ENCODE results near the gene SLC7A9. TPM values are rescaled to one million over a fixed set of nuclear protein-coding genes. Genes with fewer than 3 reads are reported as not detected.
"Not testable (repeated sequence)": the region's sequence is repeated elsewhere in the genome, so short reads cannot be mapped to it uniquely, and the experiment has no call there.

SLC7A9 gene
- polyA plus RNA-seq, 1 donor from 2014 or later = 2.5 TPM

DNA sequence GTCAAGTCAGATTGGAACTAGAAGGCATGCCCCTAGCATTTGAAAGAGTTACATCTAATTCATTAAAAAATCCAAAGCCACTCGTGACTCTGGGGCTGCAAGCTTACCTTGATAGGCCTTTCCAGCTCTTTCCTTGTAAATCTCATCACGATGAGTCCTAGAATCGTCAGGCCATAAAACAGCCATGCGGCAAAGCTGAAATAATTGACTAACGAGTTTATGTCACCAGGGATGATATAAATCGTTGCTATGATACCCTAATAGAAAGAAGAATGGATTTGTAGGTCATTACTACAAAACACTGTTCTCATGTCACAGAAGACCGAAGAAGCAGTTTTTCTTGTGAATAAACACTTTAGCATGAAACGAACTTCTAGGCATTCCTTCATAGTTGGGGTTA lies 27.5 kb downstream of the SLC7A9 start:
- H3K79me2 ChIP-seq (replicated peaks; ENCODE audit: insufficient read depth, low read length) = no peaks in the 10 kb centered on the region
- no peaks in the 10 kb centered on the region for H3K36me3 ChIP-seq (ENCODE audit: insufficient read depth, low read length)
- no peaks in the 10 kb centered on the region for H3F3A ChIP-seq (ENCODE audit: insufficient read depth, low read length, poor library complexity, severe bottlenecking)
- H3K9ac ChIP-seq (ENCODE audit: low read length) = no peak overlapping the region
- no peak overlapping the region for H2AFZ ChIP-seq (ENCODE audit: low read depth, low read length)
- H3K9me3 ChIP-seq (ENCODE audit: low read length) = no peaks in the 10 kb centered on the region
- no peaks in the 10 kb centered on the region for H3K27me3 ChIP-seq (ENCODE audit: insufficient read depth, low read depth, low read length)
- H4K20me1 ChIP-seq (ENCODE audit: insufficient read depth) = no peaks in the 10 kb centered on the region
- H3K9me2 ChIP-seq (ENCODE audit: insufficient read depth, low read length) = no peaks in the 10 kb centered on the region
- TF ChIP-seq EZH2 (IDR thresholded peaks at IDR 0.05; ENCODE audit: borderline replicate concordance, insufficient read depth, low read length, poor library complexity, severe bottlenecking) = no peak
- TF ChIP-seq, protein P1, sequence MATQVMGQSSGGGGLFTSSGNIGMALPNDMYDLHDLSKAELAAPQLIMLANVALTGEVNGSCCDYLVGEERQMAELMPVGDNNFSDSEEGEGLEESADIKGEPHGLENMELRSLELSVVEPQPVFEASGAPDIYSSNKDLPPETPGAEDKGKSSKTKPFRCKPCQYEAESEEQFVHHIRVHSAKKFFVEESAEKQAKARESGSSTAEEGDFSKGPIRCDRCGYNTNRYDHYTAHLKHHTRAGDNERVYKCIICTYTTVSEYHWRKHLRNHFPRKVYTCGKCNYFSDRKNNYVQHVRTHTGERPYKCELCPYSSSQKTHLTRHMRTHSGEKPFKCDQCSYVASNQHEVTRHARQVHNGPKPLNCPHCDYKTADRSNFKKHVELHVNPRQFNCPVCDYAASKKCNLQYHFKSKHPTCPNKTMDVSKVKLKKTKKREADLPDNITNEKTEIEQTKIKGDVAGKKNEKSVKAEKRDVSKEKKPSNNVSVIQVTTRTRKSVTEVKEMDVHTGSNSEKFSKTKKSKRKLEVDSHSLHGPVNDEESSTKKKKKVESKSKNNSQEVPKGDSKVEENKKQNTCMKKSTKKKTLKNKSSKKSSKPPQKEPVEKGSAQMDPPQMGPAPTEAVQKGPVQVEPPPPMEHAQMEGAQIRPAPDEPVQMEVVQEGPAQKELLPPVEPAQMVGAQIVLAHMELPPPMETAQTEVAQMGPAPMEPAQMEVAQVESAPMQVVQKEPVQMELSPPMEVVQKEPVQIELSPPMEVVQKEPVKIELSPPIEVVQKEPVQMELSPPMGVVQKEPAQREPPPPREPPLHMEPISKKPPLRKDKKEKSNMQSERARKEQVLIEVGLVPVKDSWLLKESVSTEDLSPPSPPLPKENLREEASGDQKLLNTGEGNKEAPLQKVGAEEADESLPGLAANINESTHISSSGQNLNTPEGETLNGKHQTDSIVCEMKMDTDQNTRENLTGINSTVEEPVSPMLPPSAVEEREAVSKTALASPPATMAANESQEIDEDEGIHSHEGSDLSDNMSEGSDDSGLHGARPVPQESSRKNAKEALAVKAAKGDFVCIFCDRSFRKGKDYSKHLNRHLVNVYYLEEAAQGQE (IDR thresholded peaks at IDR 0.05; ENCODE audit: borderline replicate concordance) = no peak
- TF ChIP-seq POLR2AphosphoS5 (IDR thresholded peaks at IDR 0.05) = no peak
- no peak for TF ChIP-seq MXI1 (conservative IDR thresholded peaks at IDR 0.05; ENCODE audit: poor library complexity, severe bottlenecking)
- no peak for TF ChIP-seq SMC3 (conservative IDR thresholded peaks at IDR 0.05; ENCODE audit: poor library complexity)
- TF ChIP-seq EP300 (conservative IDR thresholded peaks at IDR 0.05; ENCODE audit: poor library complexity, severe bottlenecking) = no peak
- TF ChIP-seq RAD21 (conservative IDR thresholded peaks at IDR 0.05) = no peak
- no peak for TF ChIP-seq TAF1 (IDR thresholded peaks at IDR 0.05; ENCODE audit: low read depth)
- TF ChIP-seq, protein P2, sequence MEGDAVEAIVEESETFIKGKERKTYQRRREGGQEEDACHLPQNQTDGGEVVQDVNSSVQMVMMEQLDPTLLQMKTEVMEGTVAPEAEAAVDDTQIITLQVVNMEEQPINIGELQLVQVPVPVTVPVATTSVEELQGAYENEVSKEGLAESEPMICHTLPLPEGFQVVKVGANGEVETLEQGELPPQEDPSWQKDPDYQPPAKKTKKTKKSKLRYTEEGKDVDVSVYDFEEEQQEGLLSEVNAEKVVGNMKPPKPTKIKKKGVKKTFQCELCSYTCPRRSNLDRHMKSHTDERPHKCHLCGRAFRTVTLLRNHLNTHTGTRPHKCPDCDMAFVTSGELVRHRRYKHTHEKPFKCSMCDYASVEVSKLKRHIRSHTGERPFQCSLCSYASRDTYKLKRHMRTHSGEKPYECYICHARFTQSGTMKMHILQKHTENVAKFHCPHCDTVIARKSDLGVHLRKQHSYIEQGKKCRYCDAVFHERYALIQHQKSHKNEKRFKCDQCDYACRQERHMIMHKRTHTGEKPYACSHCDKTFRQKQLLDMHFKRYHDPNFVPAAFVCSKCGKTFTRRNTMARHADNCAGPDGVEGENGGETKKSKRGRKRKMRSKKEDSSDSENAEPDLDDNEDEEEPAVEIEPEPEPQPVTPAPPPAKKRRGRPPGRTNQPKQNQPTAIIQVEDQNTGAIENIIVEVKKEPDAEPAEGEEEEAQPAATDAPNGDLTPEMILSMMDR (IDR thresholded peaks at IDR 0.05; ENCODE audit: poor library complexity, severe bottlenecking) = no peak
- no peak overlapping the region for H3K27ac ChIP-seq (ENCODE audit: low read length)
- H3K4me3 ChIP-seq (ENCODE audit: low read length) = no peak overlapping the region
- H3K4me2 ChIP-seq (ENCODE audit: low read length) = no peak overlapping the region

DNA sequence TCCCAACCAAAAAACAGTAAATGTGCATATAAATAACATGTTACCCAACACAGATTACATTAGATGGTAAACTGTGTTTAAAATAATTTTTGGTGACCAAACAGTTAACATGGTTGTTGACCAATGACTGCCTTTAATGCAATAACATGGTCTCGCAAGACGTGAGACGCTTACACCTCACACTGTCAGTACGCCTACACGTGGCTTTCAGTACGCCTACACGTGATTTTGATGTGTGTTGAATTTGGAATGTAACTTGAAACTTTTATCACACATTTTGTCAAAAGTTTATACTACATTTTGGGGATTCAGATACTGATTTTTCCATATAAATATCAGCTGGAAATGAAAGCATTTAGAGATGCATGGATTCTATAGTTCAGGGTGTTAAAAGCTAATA lies 32.0 kb downstream of the SLC7A9 start:
- Histone ChIP-seq H3K4me3 (ENCODE audit: low read length) (no peak overlapping the region), H3K9me3 (ENCODE audit: low read length) (no peaks in the 10 kb centered on the region), H4K20me1 (ENCODE audit: insufficient read depth) (no peaks in the 10 kb centered on the region), H3K36me3 (ENCODE audit: insufficient read depth, low read length) (no peaks in the 10 kb centered on the region), H3K9me2 (ENCODE audit: insufficient read depth, low read length) (no peaks in the 10 kb centered on the region), H2AFZ (ENCODE audit: low read depth, low read length) (no peak overlapping the region), H3K27ac (ENCODE audit: low read length) (no peak overlapping the region), H3F3A (ENCODE audit: insufficient read depth, low read length, poor library complexity, severe bottlenecking) (no peaks in the 10 kb centered on the region), H3K27me3 (ENCODE audit: insufficient read depth, low read depth, low read length) (no peaks in the 10 kb centered on the region), H3K79me2 (replicated peaks; ENCODE audit: insufficient read depth, low read length) (no peaks in the 10 kb centered on the region), H3K4me2 (ENCODE audit: low read length) (no peak overlapping the region), H3K9ac (ENCODE audit: low read length) (no peak overlapping the region)
- no peak for TF ChIP-seq SMC3 (conservative IDR thresholded peaks at IDR 0.05; ENCODE audit: poor library complexity)
- TF ChIP-seq POLR2AphosphoS5 (IDR thresholded peaks at IDR 0.05) = no peak
- TF ChIP-seq, protein P2 (IDR thresholded peaks at IDR 0.05; ENCODE audit: poor library complexity, severe bottlenecking) = no peak
- TF ChIP-seq EZH2 (IDR thresholded peaks at IDR 0.05; ENCODE audit: borderline replicate concordance, insufficient read depth, low read length, poor library complexity, severe bottlenecking) = no peak
- no peak for TF ChIP-seq EP300 (conservative IDR thresholded peaks at IDR 0.05; ENCODE audit: poor library complexity, severe bottlenecking)
- no peak for TF ChIP-seq TAF1 (IDR thresholded peaks at IDR 0.05; ENCODE audit: low read depth)
- no peak for TF ChIP-seq MXI1 (conservative IDR thresholded peaks at IDR 0.05; ENCODE audit: poor library complexity, severe bottlenecking)
- TF ChIP-seq RAD21 (conservative IDR thresholded peaks at IDR 0.05) = no peak
- TF ChIP-seq, protein P1 (IDR thresholded peaks at IDR 0.05; ENCODE audit: borderline replicate concordance) = no peak

DNA sequence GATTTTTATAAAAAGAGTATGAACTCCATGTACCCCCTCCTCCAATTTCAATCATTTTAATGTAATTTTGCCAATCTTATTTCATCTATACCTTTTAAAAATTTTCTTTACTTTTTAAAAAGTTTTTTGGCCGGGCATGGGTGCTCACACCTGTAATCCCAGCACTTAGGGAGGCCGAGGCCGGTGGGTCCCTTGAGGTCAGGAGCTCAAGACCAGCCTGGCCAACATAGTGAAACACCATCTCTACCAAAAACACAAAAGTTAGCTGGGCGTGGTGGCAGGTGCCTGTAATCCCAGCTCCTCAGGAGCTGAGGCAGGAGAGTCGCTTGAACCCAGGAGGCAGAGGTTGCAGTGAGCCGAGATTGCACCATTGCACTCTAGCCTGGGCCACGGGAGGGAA lies 36.2 kb downstream of the SLC7A9 start:
- not testable (repeated sequence) for H4K20me1 ChIP-seq (ENCODE audit: insufficient read depth); H3K9me3 ChIP-seq (ENCODE audit: low read length); H3K36me3 ChIP-seq (ENCODE audit: insufficient read depth, low read length); H3K27me3 ChIP-seq (ENCODE audit: insufficient read depth, low read depth, low read length); H3K4me2 ChIP-seq (ENCODE audit: low read length); H3F3A ChIP-seq (ENCODE audit: insufficient read depth, low read length, poor library complexity, severe bottlenecking); H3K9ac ChIP-seq (ENCODE audit: low read length); H2AFZ ChIP-seq (ENCODE audit: low read depth, low read length); H3K27ac ChIP-seq (ENCODE audit: low read length); H3K79me2 ChIP-seq (replicated peaks; ENCODE audit: insufficient read depth, low read length); H3K9me2 ChIP-seq (ENCODE audit: insufficient read depth, low read length); H3K4me3 ChIP-seq (ENCODE audit: low read length)

Data from neural cell (in vitro differentiated cells).